ENCODE results near the gene YIF1B.
"Not testable (repeated sequence)": the region's sequence is repeated elsewhere in the genome, so short reads cannot be mapped to it uniquely, and the experiment has no call there.

The YIF1B gene

GRCh38 chr19:38359242-38360021, 43.7 kb upstream of the YIF1B start:
- no peak overlapping the region for H3K9ac ChIP-seq (ENCODE audit: insufficient read length)
- no peaks in the 10 kb centered on the region for H3K9me3 ChIP-seq (ENCODE audit: low read depth, low read length)
- H3K27ac ChIP-seq = no peak overlapping the region
- no peaks in the 10 kb centered on the region for H3K36me3 ChIP-seq (ENCODE audit: insufficient read depth, low read length)
- no peak for DNase-seq (ENCODE audit: low read depth, low spot score)
- no peak overlapping the region for H3K4me3 ChIP-seq
- TF ChIP-seq EZH2 (IDR thresholded peaks at IDR 0.05) (no peak), FOXP2 (optimal IDR thresholded peaks at IDR 0.05; ENCODE audit: control extremely low read depth, extremely low read length, insufficient read depth) (no peak), POLR2AphosphoS5 (IDR thresholded peaks at IDR 0.05; ENCODE audit: borderline replicate concordance, low read depth, low read length) (no peak)

DNA sequence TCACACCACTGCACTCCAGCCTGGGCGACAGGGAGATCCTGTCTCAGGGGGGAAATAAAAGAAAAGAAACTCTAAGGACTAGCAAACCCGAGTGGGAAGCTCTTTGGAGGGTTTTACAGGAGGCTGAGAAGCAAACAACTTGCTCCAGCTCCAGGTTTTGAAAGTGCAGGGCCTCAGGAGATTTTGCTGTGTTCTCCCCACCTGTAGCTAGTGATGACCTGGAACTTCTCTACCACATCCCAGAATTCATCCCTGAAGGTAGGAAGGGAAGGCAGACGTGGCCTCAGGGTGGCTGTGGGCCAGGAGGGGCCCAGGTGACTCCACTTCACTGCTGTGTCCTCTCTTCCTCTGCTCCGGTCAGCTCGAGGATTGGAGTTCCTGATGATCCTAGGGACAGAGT, 42.3 kb upstream of the YIF1B start:
- Histone ChIP-seq H3K4me3 (no peak overlapping the region), H3K9me3 (ENCODE audit: low read depth, low read length) (no peaks in the 10 kb centered on the region), H3K9ac (ENCODE audit: insufficient read length) (no peak overlapping the region), H3K27ac (no peak overlapping the region), H3K36me3 (ENCODE audit: insufficient read depth, low read length) (no peaks in the 10 kb centered on the region)
- no peak for TF ChIP-seq POLR2AphosphoS5 (IDR thresholded peaks at IDR 0.05; ENCODE audit: borderline replicate concordance, low read depth, low read length)
- TF ChIP-seq FOXP2 (optimal IDR thresholded peaks at IDR 0.05; ENCODE audit: control extremely low read depth, extremely low read length, insufficient read depth) = no peak
- TF ChIP-seq EZH2 (IDR thresholded peaks at IDR 0.05) = no peak
- DNase-seq (ENCODE audit: low read depth, low spot score) = no peak

- Histone ChIP-seq H3K4me3 (no peak overlapping the region), H3K36me3 (ENCODE audit: insufficient read depth, low read length) (no peaks in the 10 kb centered on the region), H3K9me3 (ENCODE audit: low read depth, low read length) (no peaks in the 10 kb centered on the region), H3K27ac (no peak overlapping the region), H3K9ac (ENCODE audit: insufficient read length) (no peak overlapping the region)
- TF ChIP-seq EZH2 (IDR thresholded peaks at IDR 0.05) (no peak), POLR2AphosphoS5 (IDR thresholded peaks at IDR 0.05; ENCODE audit: borderline replicate concordance, low read depth, low read length) (no peak), FOXP2 (optimal IDR thresholded peaks at IDR 0.05; ENCODE audit: control extremely low read depth, extremely low read length, insufficient read depth) (no peak)
- no peak for DNase-seq (ENCODE audit: low read depth, low spot score)
These were observed 40.3 kb upstream of the YIF1B start for GRCh38 chr19:38355728-38356725.

DNA sequence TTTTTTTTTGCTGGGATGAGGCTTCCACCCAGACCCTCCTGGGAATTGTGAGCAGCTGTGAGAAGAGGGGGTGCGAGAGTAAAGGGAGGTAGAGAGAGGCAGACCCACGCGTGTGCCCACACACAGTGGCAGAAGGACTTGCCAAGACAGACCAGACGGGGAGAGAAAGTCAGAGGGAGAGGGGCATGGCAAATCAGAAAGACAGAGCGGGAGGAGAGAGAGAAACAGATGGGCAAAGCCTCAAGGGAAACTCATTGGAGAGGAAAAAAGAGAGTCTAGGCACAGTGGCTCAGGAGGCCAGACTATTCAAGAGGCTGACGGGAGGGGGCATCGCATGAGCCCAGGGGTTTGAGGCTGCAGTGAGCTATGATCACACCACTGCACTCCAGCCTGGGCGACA, 36.9 kb upstream of the YIF1B start:
- Histone ChIP-seq H3K9me3 (ENCODE audit: low read depth, low read length) (no peaks in the 10 kb centered on the region), H3K9ac (ENCODE audit: insufficient read length) (no peak overlapping the region), H3K4me3 (no peak overlapping the region), H3K27ac (no peak overlapping the region), H3K36me3 (ENCODE audit: insufficient read depth, low read length) (no peaks in the 10 kb centered on the region)
- TF ChIP-seq EZH2 (IDR thresholded peaks at IDR 0.05) (no peak), FOXP2 (optimal IDR thresholded peaks at IDR 0.05; ENCODE audit: control extremely low read depth, extremely low read length, insufficient read depth) (no peak), POLR2AphosphoS5 (IDR thresholded peaks at IDR 0.05; ENCODE audit: borderline replicate concordance, low read depth, low read length) (no peak)
- no peak for DNase-seq (ENCODE audit: low read depth, low spot score)

DNA sequence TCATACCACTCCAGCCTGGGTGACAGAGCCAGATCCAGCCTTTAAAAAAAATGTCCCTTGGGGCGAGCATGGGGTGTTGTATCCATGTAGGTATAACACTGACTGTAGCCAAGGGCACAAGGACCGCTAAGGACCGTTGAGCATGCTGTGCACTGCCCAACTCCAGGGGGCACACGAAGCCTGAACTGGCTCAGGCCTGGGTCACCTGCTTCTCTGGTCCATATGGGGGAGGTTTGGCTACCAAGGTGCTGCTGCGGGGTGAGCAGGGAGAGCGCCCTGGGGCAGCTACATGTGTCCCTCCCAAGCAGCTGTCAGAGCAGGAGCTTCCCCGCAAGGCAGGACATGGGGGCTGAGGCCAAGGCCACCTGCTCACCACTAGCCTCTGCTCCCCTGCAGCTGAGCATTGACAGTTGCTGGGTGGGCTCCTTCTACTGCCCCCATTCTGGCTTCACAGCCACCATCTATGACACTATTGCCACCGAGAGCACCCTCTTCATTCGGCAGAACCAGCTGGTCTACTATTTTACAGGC, 36.2 kb upstream of the YIF1B start:
- TF ChIP-seq POLR2AphosphoS5 (IDR thresholded peaks at IDR 0.05; ENCODE audit: borderline replicate concordance, low read depth, low read length) (no peak), EZH2 (IDR thresholded peaks at IDR 0.05) (no peak), FOXP2 (optimal IDR thresholded peaks at IDR 0.05; ENCODE audit: control extremely low read depth, extremely low read length, insufficient read depth) (no peak)
- DNase-seq (ENCODE audit: low read depth, low spot score) = no peak

DNA sequence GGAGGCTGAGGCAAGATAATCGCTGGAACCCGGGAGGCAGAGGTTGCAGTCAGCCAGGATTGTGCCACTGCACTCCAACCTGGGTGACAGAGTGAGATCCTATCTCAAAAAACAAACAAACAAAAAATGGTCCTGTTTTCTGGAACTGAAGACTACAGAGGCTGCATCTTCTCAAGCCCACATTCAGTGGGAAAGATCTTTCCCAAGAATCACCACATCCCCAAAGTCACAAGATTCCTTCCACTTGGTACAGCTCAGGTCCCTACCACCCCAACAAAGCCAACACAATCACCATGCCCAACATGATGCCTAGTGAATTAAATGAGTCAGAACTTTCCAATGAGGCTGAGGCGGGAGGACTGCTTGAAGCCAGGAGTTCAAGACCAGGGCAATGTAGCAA, 35.1 kb upstream of the YIF1B start:
- H3K27ac ChIP-seq = no peak overlapping the region
- DNase-seq (ENCODE audit: low read depth, low spot score) = no peak
- TF ChIP-seq FOXP2 (optimal IDR thresholded peaks at IDR 0.05; ENCODE audit: control extremely low read depth, extremely low read length, insufficient read depth) (no peak), EZH2 (IDR thresholded peaks at IDR 0.05) (no peak), POLR2AphosphoS5 (IDR thresholded peaks at IDR 0.05; ENCODE audit: borderline replicate concordance, low read depth, low read length) (no peak)
- H3K9ac ChIP-seq (ENCODE audit: insufficient read length) = no peak overlapping the region
- no peaks in the 10 kb centered on the region for H3K36me3 ChIP-seq (ENCODE audit: insufficient read depth, low read length)
- no peaks in the 10 kb centered on the region for H3K9me3 ChIP-seq (ENCODE audit: low read depth, low read length)
- H3K4me3 ChIP-seq = no peak overlapping the region

More for the DNA sequence above, 36.2 kb upstream of the YIF1B start:
- Histone ChIP-seq H3K27ac (no peak overlapping the region), H3K9me3 (ENCODE audit: low read depth, low read length) (no peaks in the 10 kb centered on the region), H3K4me3 (no peak overlapping the region), H3K9ac (ENCODE audit: insufficient read length) (no peak overlapping the region), H3K36me3 (ENCODE audit: insufficient read depth, low read length) (no peaks in the 10 kb centered on the region)

- TF ChIP-seq FOXP2 (optimal IDR thresholded peaks at IDR 0.05; ENCODE audit: control extremely low read depth, extremely low read length, insufficient read depth) (no peak), POLR2AphosphoS5 (IDR thresholded peaks at IDR 0.05; ENCODE audit: borderline replicate concordance, low read depth, low read length) (no peak), EZH2 (IDR thresholded peaks at IDR 0.05) (no peak)
- Histone ChIP-seq H3K4me3 (no peak overlapping the region), H3K36me3 (ENCODE audit: insufficient read depth, low read length) (no peaks in the 10 kb centered on the region), H3K9ac (ENCODE audit: insufficient read length) (no peak overlapping the region), H3K9me3 (ENCODE audit: low read depth, low read length) (no peaks in the 10 kb centered on the region), H3K27ac (no peak overlapping the region)
- no peak for DNase-seq (ENCODE audit: low read depth, low spot score)
These were observed 31.1 kb upstream of the YIF1B start for GRCh38 chr19:38346837-38347236.

GRCh38 chr19:38340927-38341326, 25.2 kb upstream of the YIF1B start:
- no peak overlapping the region for H3K27ac ChIP-seq
- H3K36me3 ChIP-seq (ENCODE audit: insufficient read depth, low read length) = no peaks in the 10 kb centered on the region
- DNase-seq (ENCODE audit: low read depth, low spot score) = no peak
- no peak for TF ChIP-seq EZH2 (IDR thresholded peaks at IDR 0.05)
- TF ChIP-seq FOXP2 (optimal IDR thresholded peaks at IDR 0.05; ENCODE audit: control extremely low read depth, extremely low read length, insufficient read depth) = no peak
- no peak for TF ChIP-seq POLR2AphosphoS5 (IDR thresholded peaks at IDR 0.05; ENCODE audit: borderline replicate concordance, low read depth, low read length)
- no peak overlapping the region for H3K9ac ChIP-seq (ENCODE audit: insufficient read length)
- H3K4me3 ChIP-seq = no peak overlapping the region
- H3K9me3 ChIP-seq (ENCODE audit: low read depth, low read length) = no peaks in the 10 kb centered on the region

DNA sequence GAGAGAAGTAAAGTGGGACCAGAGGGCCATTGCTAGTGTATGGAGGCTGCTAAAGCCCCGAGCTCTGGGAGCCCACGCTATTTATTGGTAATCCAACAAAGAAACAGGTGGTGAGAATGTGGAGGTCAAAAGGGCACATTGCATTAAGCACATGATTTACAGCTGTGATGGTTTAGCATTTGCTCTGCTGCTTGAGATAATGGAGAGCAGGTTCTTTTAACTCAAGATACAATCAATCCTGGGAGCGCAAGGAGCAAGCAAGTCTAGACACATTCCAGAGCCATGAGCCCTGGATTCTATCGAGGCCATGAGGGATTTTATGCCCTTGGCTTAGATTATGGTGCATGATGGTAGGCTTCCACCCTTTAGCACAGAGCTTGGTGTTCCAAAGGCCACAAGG, 23.3 kb upstream of the YIF1B start:
- not testable (repeated sequence) for H3K9ac ChIP-seq (ENCODE audit: insufficient read length); H3K27ac ChIP-seq; H3K36me3 ChIP-seq (ENCODE audit: insufficient read depth, low read length); H3K4me3 ChIP-seq; H3K9me3 ChIP-seq (ENCODE audit: low read depth, low read length); DNase-seq (ENCODE audit: low read depth, low spot score)

Measured in SK-N-MC (cell line).